NCI-H146 treated with DMSO at 0.1 percent for 48 hours (cell line): ENCODE results near the gene OSBP2.
"Not testable (repeated sequence)": the region's sequence is repeated elsewhere in the genome, so short reads cannot be mapped to it uniquely, and the experiment has no call there.

Experiments used
- DNase-seq: peaks from one replicate; lab custom pipeline; 2025; ENCODE audit not compliant: unreplicated experiment; lab: John Stamatoyannopoulos, UW

The OSBP2 gene

GRCh38 chr22:30755759-30756124 lies 61.1 kb downstream of the OSBP2 start:
- no peak for DNase-seq

GRCh38 chr22:30763815-30764673 lies 69.4 kb downstream of the OSBP2 start:
- peak; percentile 42 for DNase-seq

- DNase-seq: no peak
These were observed 73.0 kb downstream of the OSBP2 start for GRCh38 chr22:30767661-30768060.

- DNase-seq: no peak
These were observed 76.0 kb downstream of the OSBP2 start for GRCh38 chr22:30770716-30771115.

- DNase-seq: no peak
These were observed 79.2 kb downstream of the OSBP2 start for GRCh38 chr22:30773919-30774318.

GRCh38 chr22:30774566-30774965 lies 79.9 kb downstream of the OSBP2 start:
- no peak for DNase-seq

- DNase-seq: no peak
These were observed 81.8 kb downstream of the OSBP2 start for GRCh38 chr22:30776476-30776875.

GRCh38 chr22:30777146-30777545 lies 82.5 kb downstream of the OSBP2 start:
- not testable (repeated sequence) for DNase-seq

GRCh38 chr22:30777587-30777986 lies 82.9 kb downstream of the OSBP2 start:
- no peak for DNase-seq

GRCh38 chr22:30778261-30778660 lies 83.6 kb downstream of the OSBP2 start:
- no peak for DNase-seq

- DNase-seq: no peak
These were observed 85.4 kb downstream of the OSBP2 start for GRCh38 chr22:30780026-30780425.

GRCh38 chr22:30781271-30781875 lies 86.7 kb downstream of the OSBP2 start:
- no peak for DNase-seq

- no peak for DNase-seq
These were observed 87.9 kb downstream of the OSBP2 start for GRCh38 chr22:30782613-30783012.

GRCh38 chr22:30783021-30783420 lies 88.3 kb downstream of the OSBP2 start:
- DNase-seq: no peak

GRCh38 chr22:30785527-30785926 lies 90.9 kb downstream of the OSBP2 start:
- DNase-seq: no peak

- DNase-seq: no peak
These were observed 95.7 kb downstream of the OSBP2 start for GRCh38 chr22:30790366-30790765.

- no peak for DNase-seq
These were observed 97.8 kb downstream of the OSBP2 start for GRCh38 chr22:30792456-30792855.

GRCh38 chr22:30795118-30795517 lies 100.4 kb downstream of the OSBP2 start:
- no peak for DNase-seq

- DNase-seq: no peak
These were observed 107.0 kb downstream of the OSBP2 start for GRCh38 chr22:30801695-30802094.

- peak; percentile 24 for DNase-seq
These were observed 107.8 kb downstream of the OSBP2 start for GRCh38 chr22:30802202-30803166.

GRCh38 chr22:30803679-30804078 lies 109.0 kb downstream of the OSBP2 start:
- DNase-seq: no peak
